Mesenchymal stem cell (in vitro differentiated cells and primary cell): ENCODE data around the gene AP1G1.

Experiments
- DNase-seq: peaks from one replicate; pipeline ENCODE4 v3.0.0-alpha.2; 2013
- H2AFZ ChIP-seq: one replicate; pipeline ENCODE4 v1.6.1; 2013; ENCODE audit warnings: low read depth, mild to moderate bottlenecking, control low read depth, inconsistent platforms, low read length, moderate library complexity
- H2AK5ac ChIP-seq: 2 replicates; pipeline ENCODE4 v1.6.1; 2013; ENCODE audit warnings: low read length, moderate library complexity, mild to moderate bottlenecking, inconsistent platforms; ENCODE audit not compliant: severe bottlenecking
- H2BK120ac ChIP-seq: one replicate; pipeline ENCODE4 v1.6.1; 2013; ENCODE audit warnings: low read depth, mild to moderate bottlenecking, inconsistent platforms, low read length, moderate library complexity
- H2BK12ac ChIP-seq, 2 experiments: one replicate each; pipeline ENCODE4 v1.6.1; 2013; ENCODE audit warnings: inconsistent platforms in 2 of 2, low read length in 2 of 2, mild to moderate bottlenecking in 2 of 2, moderate library complexity in 2 of 2, control low read depth in 1 of 2
- H2BK15ac ChIP-seq: one replicate; pipeline ENCODE4 v1.6.1; 2013; ENCODE audit warnings: mild to moderate bottlenecking, low read depth, inconsistent platforms; ENCODE audit not compliant: poor library complexity, severe bottlenecking
- H2BK5ac ChIP-seq: 2 replicates; pipeline ENCODE4 v1.6.1; 2013; ENCODE audit warnings: low read depth, mild to moderate bottlenecking, low read length, control low read depth, inconsistent platforms; ENCODE audit not compliant: poor library complexity, severe bottlenecking
- H3K14ac ChIP-seq, 2 experiments: one replicate each; pipeline ENCODE4 v1.6.1; 2013; ENCODE audit warnings: inconsistent platforms in 2 of 2, low read length in 2 of 2, control low read depth in 1 of 2, mild to moderate bottlenecking in 1 of 2, moderate library complexity in 1 of 2
- H3K18ac ChIP-seq, 2 experiments: one replicate each; pipeline ENCODE4 v1.6.1; 2013; ENCODE audit warnings: inconsistent platforms in 2 of 2, low read length in 2 of 2, control low read depth in 1 of 2, low read depth in 1 of 2, mild to moderate bottlenecking in 1 of 2
- H3K23ac ChIP-seq, 2 experiments: one replicate each; pipeline ENCODE4 v1.6.1; 2013; ENCODE audit warnings: inconsistent platforms in 2 of 2, low read length in 2 of 2, mild to moderate bottlenecking in 2 of 2, moderate library complexity in 2 of 2, control low read depth in 1 of 2
- H3K27ac ChIP-seq: 2 replicates; pipeline ENCODE4 v1.5.1; 2013; ENCODE audit warnings: mild to moderate bottlenecking, moderate library complexity, low read length, control low read depth, inconsistent platforms; ENCODE audit not compliant: poor library complexity, severe bottlenecking
- H3K27me3 ChIP-seq, 2 experiments: 2 replicates each; pipeline versions ENCODE4 v1.6.1 to v1.7.0; 2013; ENCODE audit warnings: low read length in 2 of 2, mild to moderate bottlenecking in 2 of 2, moderate library complexity in 2 of 2, control low read depth in 1 of 2, inconsistent platforms in 1 of 2; ENCODE audit not compliant: control insufficient read depth in 1 of 2, insufficient read depth in 1 of 2
- H3K36me3 ChIP-seq, 2 experiments: 2 replicates each; pipeline versions ENCODE4 v1.6.1 to v1.7.0; 2013; ENCODE audit warnings: low read length in 2 of 2, control low read depth in 1 of 2, inconsistent platforms in 1 of 2, low read depth in 1 of 2, mild to moderate bottlenecking in 1 of 2; ENCODE audit not compliant: insufficient read depth in 2 of 2, control insufficient read depth in 1 of 2
- H3K4ac ChIP-seq, 2 experiments: one replicate each; pipeline ENCODE4 v1.6.1; 2013; ENCODE audit warnings: inconsistent platforms in 2 of 2, low read length in 2 of 2, mild to moderate bottlenecking in 2 of 2, moderate library complexity in 2 of 2, control low read depth in 1 of 2, low read depth in 1 of 2
- H3K4me1 ChIP-seq: 2 replicates; pipeline ENCODE4 v1.6.1; 2013; ENCODE audit warnings: low read depth, low read length, control low read depth; ENCODE audit not compliant: control insufficient read depth, insufficient read depth
- H3K4me2 ChIP-seq: 2 replicates; pipeline ENCODE4 v1.6.1; 2013; ENCODE audit warnings: low read length, mild to moderate bottlenecking, inconsistent platforms; ENCODE audit not compliant: poor library complexity, severe bottlenecking
- H3K4me3 ChIP-seq, 2 experiments: 2 replicates each; pipeline versions ENCODE4 v1.5.1 to v1.7.0; 2013; ENCODE audit warnings: low read length in 2 of 2, mild to moderate bottlenecking in 2 of 2, control low read depth in 1 of 2, low read depth in 1 of 2; ENCODE audit not compliant: insufficient read depth in 1 of 2
- H3K79me1 ChIP-seq: replicated peaks from 2 replicates; pipeline ENCODE4 v1.6.1; 2013; ENCODE audit warnings: mild to moderate bottlenecking, control low read depth, low read length, inconsistent platforms; ENCODE audit not compliant: poor library complexity, severe bottlenecking
- H3K9ac ChIP-seq: 2 replicates; pipeline ENCODE4 v1.7.0; 2013; ENCODE audit warnings: mild to moderate bottlenecking, low read length, moderate library complexity
- H3K9me3 ChIP-seq: 2 replicates; pipeline ENCODE4 v1.7.0; 2013; ENCODE audit warnings: mild to moderate bottlenecking, low read length; ENCODE audit not compliant: control insufficient read depth
- H4K8ac ChIP-seq: one replicate; pipeline ENCODE4 v1.6.1; 2013; ENCODE audit warnings: inconsistent platforms, mild to moderate bottlenecking, low read length, moderate library complexity
- H4K91ac ChIP-seq: one replicate; pipeline ENCODE4 v1.6.1; 2013; ENCODE audit warnings: mild to moderate bottlenecking, low read length, inconsistent platforms
- WGBS: methylation state at CpG from one replicate; pipeline ENCODE4 v1.1.7; 2013; ENCODE audit warnings: mixed read lengths; 5-methylcytosine and 5-hydroxymethylcytosine counted together

AP1G1 gene

GRCh38 chr16:71707199-71707598, 101.4 kb downstream of the AP1G1 start:
- Histone ChIP-seq H3K4me2 (peak overlapping the region; percentile 3), H3K23ac (no peak overlapping the region), H3K4me3 (peak overlapping the region in 1 of 2 experiments; percentile 14), H3K9ac (no peak overlapping the region), H3K18ac (no peak overlapping the region), H2AFZ (no peak overlapping the region), H3K79me1 (peaks cover 15% of the 10 kb centered on the region), H2BK5ac (no peak overlapping the region), H3K27ac (peak overlapping the region; percentile 74), H3K27me3 (no peaks in the 10 kb centered on the region), H2BK12ac (no peak overlapping the region), H2AK5ac (no peak overlapping the region), H3K36me3 (peaks cover 0 to 6% of the 10 kb centered on the region in 2 experiments), H4K91ac (no peak overlapping the region), H4K8ac (no peak overlapping the region), H3K4ac (no peak overlapping the region), H2BK120ac (no peak overlapping the region), H3K9me3 (no peaks in the 10 kb centered on the region), H3K4me1 (peaks cover 17% of the 10 kb centered on the region), H3K14ac (no peak overlapping the region), H2BK15ac (no peak overlapping the region)
- WGBS = 93% methylated on average over 5 of the region's 7 CpGs
- DNase-seq = no peak

GRCh38 chr16:71706046-71706445, 102.6 kb downstream of the AP1G1 start:
- H2BK15ac ChIP-seq = no peak overlapping the region
- no peak overlapping the region for H3K9ac ChIP-seq
- DNase-seq = no peak
- H2BK12ac ChIP-seq = no peak overlapping the region
- no peak overlapping the region for H2BK120ac ChIP-seq
- no peaks in the 10 kb centered on the region for H3K9me3 ChIP-seq
- no peak overlapping the region for H4K91ac ChIP-seq
- peaks cover 15% of the 10 kb centered on the region for H3K79me1 ChIP-seq
- no peak overlapping the region for H2AFZ ChIP-seq
- H3K4ac ChIP-seq = no peak overlapping the region
- H3K27ac ChIP-seq = no peak overlapping the region
- WGBS = no CpG with 5 or more reads among the region's 2 CpGs
- H3K18ac ChIP-seq = no peak overlapping the region
- peaks cover 0 to 14% of the 10 kb centered on the region in 2 experiments for H3K36me3 ChIP-seq
- H3K27me3 ChIP-seq = no peaks in the 10 kb centered on the region
- H2BK5ac ChIP-seq = no peak overlapping the region
- H4K8ac ChIP-seq = no peak overlapping the region
- no peak overlapping the region for H3K23ac ChIP-seq
- H2AK5ac ChIP-seq = no peak overlapping the region
- H3K4me1 ChIP-seq = peaks cover 17% of the 10 kb centered on the region
- no peak overlapping the region for H3K4me2 ChIP-seq
- H3K14ac ChIP-seq = no peak overlapping the region
- H3K4me3 ChIP-seq = no peak overlapping the region

- no peak overlapping the region for H2BK15ac ChIP-seq
- no peak overlapping the region for H2AFZ ChIP-seq
- H2BK5ac ChIP-seq = no peak overlapping the region
- H3K27me3 ChIP-seq = no peaks in the 10 kb centered on the region
- no peak overlapping the region for H2BK120ac ChIP-seq
- no peak overlapping the region for H3K27ac ChIP-seq
- H3K9me3 ChIP-seq = no peaks in the 10 kb centered on the region
- peaks cover 14 to 32% of the 10 kb centered on the region in 2 experiments for H3K36me3 ChIP-seq
- H3K4ac ChIP-seq = no peak overlapping the region
- H3K18ac ChIP-seq = no peak overlapping the region
- H2AK5ac ChIP-seq = no peak overlapping the region
- no peak overlapping the region for H3K4me3 ChIP-seq
- no peak overlapping the region for H3K9ac ChIP-seq
- H4K91ac ChIP-seq = no peak overlapping the region
- H2BK12ac ChIP-seq = no peak overlapping the region
- no peak overlapping the region for H4K8ac ChIP-seq
- H3K4me1 ChIP-seq = peaks cover 11% of the 10 kb centered on the region
- H3K79me1 ChIP-seq = peaks cover 30% of the 10 kb centered on the region
- no peak overlapping the region for H3K4me2 ChIP-seq
- DNase-seq = no peak
- H3K23ac ChIP-seq = no peak overlapping the region
- H3K14ac ChIP-seq = no peak overlapping the region
- 100% methylated on average over 1 of the region's 1 CpG for WGBS
Measured at GRCh38 chr16:71703333-71703732, 105.3 kb downstream of the AP1G1 start.

- Histone ChIP-seq H3K27ac (no peak overlapping the region), H3K9me3 (no peaks in the 10 kb centered on the region), H3K23ac (no peak overlapping the region), H3K36me3 (peaks cover 18 to 36% of the 10 kb centered on the region in 2 experiments), H3K18ac (no peak overlapping the region), H4K8ac (no peak overlapping the region), H3K4ac (no peak overlapping the region), H2BK5ac (no peak overlapping the region), H2BK12ac (no peak overlapping the region), H2AFZ (no peak overlapping the region), H2BK15ac (no peak overlapping the region), H3K9ac (no peak overlapping the region), H4K91ac (no peak overlapping the region), H3K4me3 (no peak overlapping the region), H3K14ac (no peak overlapping the region), H3K4me2 (no peak overlapping the region), H3K79me1 (peaks cover 36% of the 10 kb centered on the region), H3K4me1 (no peaks in the 10 kb centered on the region), H2AK5ac (no peak overlapping the region), H3K27me3 (no peaks in the 10 kb centered on the region), H2BK120ac (no peak overlapping the region)
- WGBS = 98% methylated on average over 4 of the region's 4 CpGs
- DNase-seq = no peak
Measured at GRCh38 chr16:71700831-71701230, 107.8 kb downstream of the AP1G1 start.
